ENCODE measurements around the gene OLFML2B. TPM values are rescaled to one million over a fixed set of nuclear protein-coding genes. Genes with fewer than 3 reads are reported as not detected.

OLFML2B gene
- total RNA-seq, 1 donor from 2014 or later: not detected

DNA sequence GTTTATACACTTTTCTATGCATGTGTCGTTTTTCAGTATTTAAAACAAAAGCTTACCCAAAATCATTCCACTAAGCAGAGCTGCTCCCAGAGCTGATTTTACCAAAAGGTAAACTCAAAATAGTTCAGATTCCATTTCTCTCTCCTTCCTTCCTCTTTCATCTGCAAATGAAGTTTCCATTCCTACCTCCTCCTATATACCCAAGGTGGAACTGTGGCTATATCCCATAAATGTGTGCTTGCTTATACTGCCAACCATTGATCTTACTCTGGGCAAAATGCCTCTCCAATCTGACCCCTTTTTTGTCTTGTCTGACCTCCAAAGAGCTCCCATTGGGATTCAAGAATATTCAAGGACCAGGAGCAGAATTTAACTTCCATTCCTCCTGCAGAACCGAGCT is 9.5 kb downstream of the OLFML2B start:
- Mint-ChIP-seq H3K9me3 (peaks cover 10% of the 10 kb centered on the region), H3K4me1 (ENCODE audit: low read depth) (no peaks in the 10 kb centered on the region), H3K4me3 (ENCODE audit: low read depth) (no peak overlapping the region), H3K27me3 (ENCODE audit: low read depth) (peaks cover 13% of the 10 kb centered on the region), H3K36me3 (ENCODE audit: low read depth) (no peaks in the 10 kb centered on the region), H3K27ac (no peak overlapping the region)
- intact Hi-C loops (cut with micrococcal nuclease): no loop called here
- no peak for DNase-seq (ENCODE audit: low spot score)

DNA sequence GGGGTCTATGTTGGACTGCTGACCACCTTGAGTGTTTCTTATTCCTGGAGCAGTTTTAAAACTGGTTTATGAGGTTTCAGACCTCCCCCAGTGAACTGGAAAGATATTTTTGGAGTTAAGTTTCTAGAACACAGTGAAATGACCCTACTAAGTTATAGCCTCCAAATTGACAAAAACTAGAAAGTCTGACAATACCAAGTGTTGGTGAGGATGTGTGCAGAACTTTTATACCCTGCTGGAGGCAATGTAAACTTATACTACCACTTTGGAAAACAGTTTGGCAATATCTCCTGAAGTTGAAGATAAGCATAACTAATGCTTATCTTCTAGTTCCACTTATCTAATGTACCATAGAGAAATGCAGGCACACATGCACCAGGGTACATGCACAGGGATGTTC is 10.4 kb downstream of the OLFML2B start:
- Mint-ChIP-seq H3K27me3 (ENCODE audit: low read depth) (peaks cover 13% of the 10 kb centered on the region), H3K36me3 (ENCODE audit: low read depth) (no peaks in the 10 kb centered on the region), H3K4me3 (ENCODE audit: low read depth) (no peak overlapping the region), H3K27ac (no peak overlapping the region), H3K9me3 (peaks cover 10% of the 10 kb centered on the region), H3K4me1 (ENCODE audit: low read depth) (no peaks in the 10 kb centered on the region)
- no peak for DNase-seq (ENCODE audit: low spot score)
- intact Hi-C loops (cut with micrococcal nuclease): no loop called here

DNA sequence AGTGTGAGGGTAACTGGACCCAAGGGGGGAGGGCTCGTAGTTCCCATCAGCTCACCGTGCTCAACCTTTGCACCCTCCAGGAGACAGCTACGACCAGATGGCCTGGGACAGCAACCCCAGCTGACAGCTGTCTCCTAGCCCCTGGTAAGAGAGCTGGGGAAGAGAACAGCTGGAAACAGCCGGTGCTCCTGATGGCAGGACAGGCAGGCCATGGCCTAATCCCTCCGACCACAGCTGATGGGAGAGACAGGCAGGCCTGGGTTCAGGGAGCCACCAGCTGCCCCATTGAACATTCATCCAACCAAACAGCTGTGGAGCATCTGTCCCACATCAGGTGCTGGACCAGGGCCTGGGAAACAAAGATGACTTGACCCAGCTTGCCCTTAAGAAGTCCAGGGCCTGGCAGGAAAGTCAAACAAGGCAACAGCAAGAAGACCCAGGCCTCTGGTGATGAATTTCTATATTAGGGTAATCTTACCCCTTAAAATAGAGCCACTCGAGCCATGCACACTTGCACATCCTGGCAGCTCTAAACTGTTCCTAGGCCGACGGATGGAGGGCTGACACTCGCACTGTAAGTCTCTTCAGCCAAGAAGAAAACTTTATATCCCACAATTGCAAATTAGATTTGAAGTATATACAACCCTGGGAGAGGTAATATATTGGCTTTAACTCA is 12.2 kb downstream of the OLFML2B start:
- no peak for DNase-seq (ENCODE audit: low spot score)
- Mint-ChIP-seq H3K27me3 (ENCODE audit: low read depth) (peaks cover 10% of the 10 kb centered on the region), H3K4me3 (ENCODE audit: low read depth) (no peak overlapping the region), H3K4me1 (ENCODE audit: low read depth) (no peaks in the 10 kb centered on the region), H3K36me3 (ENCODE audit: low read depth) (no peaks in the 10 kb centered on the region), H3K9me3 (peaks cover 10% of the 10 kb centered on the region), H3K27ac (no peak overlapping the region)
- intact Hi-C loops (cut with micrococcal nuclease): no loop called here

DNA sequence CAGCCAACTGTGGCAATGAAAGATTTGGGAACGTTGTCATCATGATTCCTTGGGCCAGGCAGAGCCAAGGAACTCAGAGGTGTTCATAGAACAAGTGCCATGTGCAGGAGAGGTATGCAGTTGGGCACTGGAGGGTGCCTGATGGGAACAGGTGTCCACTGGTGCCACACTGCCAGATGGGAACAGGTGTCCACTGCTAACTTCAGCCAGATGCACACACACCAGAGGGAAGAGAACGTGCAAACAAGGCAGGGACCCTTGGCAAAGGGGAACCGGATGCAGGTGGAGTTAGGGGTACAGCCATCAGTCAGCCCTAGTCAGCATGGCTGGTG is 13.5 kb downstream of the OLFML2B start:
- H3K36me3 Mint-ChIP-seq (ENCODE audit: low read depth): no peaks in the 10 kb centered on the region
- no peak overlapping the region for H3K4me3 Mint-ChIP-seq (ENCODE audit: low read depth)
- no peak for DNase-seq (ENCODE audit: low spot score)
- peaks cover 10% of the 10 kb centered on the region for H3K9me3 Mint-ChIP-seq
- peaks cover 10% of the 10 kb centered on the region for H3K27me3 Mint-ChIP-seq (ENCODE audit: low read depth)
- H3K4me1 Mint-ChIP-seq (ENCODE audit: low read depth): no peaks in the 10 kb centered on the region
- intact Hi-C loops (cut with micrococcal nuclease): no loop called here
- H3K27ac Mint-ChIP-seq: no peak overlapping the region

DNA sequence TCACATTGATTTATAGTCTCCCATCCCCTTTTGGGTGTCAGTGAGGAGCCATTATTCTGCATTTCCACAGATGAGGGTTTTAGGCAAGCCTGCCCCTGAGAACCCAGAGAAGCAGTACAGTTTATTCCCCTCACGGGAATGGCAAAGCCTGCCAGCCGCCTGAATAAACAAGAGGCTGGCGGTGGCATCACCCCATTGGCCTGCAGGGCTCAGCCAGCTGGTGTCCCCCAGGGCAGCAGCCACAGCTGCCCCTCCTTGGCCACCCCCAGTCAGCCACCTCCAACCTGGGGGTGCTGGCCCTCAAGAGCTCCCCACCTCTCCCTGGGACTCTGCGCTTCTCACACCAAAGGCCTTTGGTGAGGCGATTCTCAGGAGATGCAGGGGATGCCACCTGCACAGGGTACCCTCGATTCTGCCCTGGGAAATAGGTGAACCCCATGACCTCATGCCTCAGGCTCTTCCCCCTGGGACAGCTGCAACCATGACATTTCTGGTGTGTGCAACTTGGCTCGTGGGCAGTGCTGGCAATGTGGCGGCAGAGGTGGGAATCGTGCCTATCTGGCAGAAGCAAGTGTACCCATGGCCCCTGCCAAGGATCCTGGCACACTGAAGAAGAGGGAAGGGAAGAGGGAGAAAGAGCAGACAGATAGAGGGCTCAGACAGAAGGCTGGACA is 14.0 kb downstream of the OLFML2B start:
- H3K36me3 Mint-ChIP-seq (ENCODE audit: low read depth): no peaks in the 10 kb centered on the region
- H3K27ac Mint-ChIP-seq: no peak overlapping the region
- peaks cover 10% of the 10 kb centered on the region for H3K9me3 Mint-ChIP-seq
- intact Hi-C loops (cut with micrococcal nuclease): no loop called here
- H3K4me1 Mint-ChIP-seq (ENCODE audit: low read depth): no peaks in the 10 kb centered on the region
- no peak overlapping the region for H3K4me3 Mint-ChIP-seq (ENCODE audit: low read depth)
- no peak for DNase-seq (ENCODE audit: low spot score)
- H3K27me3 Mint-ChIP-seq (ENCODE audit: low read depth): peaks cover 9% of the 10 kb centered on the region

DNA sequence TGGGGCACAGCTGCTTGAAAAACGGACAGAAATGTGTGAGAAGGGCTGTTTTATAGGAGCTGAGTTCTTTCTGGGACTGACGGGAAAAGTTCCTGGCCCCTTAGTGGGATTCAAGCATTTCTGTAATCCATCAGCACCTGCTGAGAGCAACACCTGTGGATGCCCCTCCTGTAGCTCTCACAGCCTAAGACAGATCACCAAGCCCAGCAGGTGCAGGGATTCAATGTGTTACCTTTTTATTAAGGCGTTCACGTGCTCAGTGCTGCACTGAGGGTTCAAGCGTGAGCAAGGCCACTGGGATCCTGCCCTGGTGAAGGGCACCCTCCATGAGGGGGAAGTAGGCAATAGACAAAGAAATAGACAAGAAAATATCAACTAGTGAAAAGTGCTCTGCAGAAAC is 14.9 kb downstream of the OLFML2B start:
- H3K4me3 Mint-ChIP-seq (ENCODE audit: low read depth): no peak overlapping the region
- no peaks in the 10 kb centered on the region for H3K36me3 Mint-ChIP-seq (ENCODE audit: low read depth)
- no peak overlapping the region for H3K27ac Mint-ChIP-seq
- H3K9me3 Mint-ChIP-seq: peaks cover 8% of the 10 kb centered on the region
- H3K27me3 Mint-ChIP-seq (ENCODE audit: low read depth): peaks cover 4% of the 10 kb centered on the region
- intact Hi-C loops (cut with micrococcal nuclease): no loop called here
- H3K4me1 Mint-ChIP-seq (ENCODE audit: low read depth): peaks cover 3% of the 10 kb centered on the region
- DNase-seq (ENCODE audit: low spot score): no peak

DNA sequence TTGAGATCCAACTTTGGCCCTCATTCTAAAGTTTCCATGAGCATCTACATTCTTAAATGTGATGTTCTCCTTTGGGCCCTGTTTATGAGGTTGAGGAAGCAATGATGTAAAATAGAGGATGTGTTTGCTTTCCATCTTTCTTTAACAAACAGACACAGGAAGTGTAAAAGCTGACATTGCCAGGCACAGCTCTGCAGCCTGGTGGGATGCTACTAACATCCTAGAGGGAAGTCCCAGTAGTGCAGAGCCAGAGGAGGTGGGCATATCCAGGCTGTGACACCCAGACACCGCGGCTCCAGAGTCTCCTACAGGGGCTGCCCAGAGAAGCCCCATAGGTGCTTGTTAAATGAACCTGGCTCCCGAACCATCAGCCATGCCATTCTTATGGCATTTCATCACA is 16.2 kb downstream of the OLFML2B start:
- H3K27ac Mint-ChIP-seq: no peak overlapping the region
- no peaks in the 10 kb centered on the region for H3K36me3 Mint-ChIP-seq (ENCODE audit: low read depth)
- no peak for DNase-seq (ENCODE audit: low spot score)
- peaks cover 6% of the 10 kb centered on the region for H3K27me3 Mint-ChIP-seq (ENCODE audit: low read depth)
- no peak overlapping the region for H3K4me3 Mint-ChIP-seq (ENCODE audit: low read depth)
- H3K4me1 Mint-ChIP-seq (ENCODE audit: low read depth): peaks cover 6% of the 10 kb centered on the region
- intact Hi-C loops (cut with micrococcal nuclease): no loop called here
- no peaks in the 10 kb centered on the region for H3K9me3 Mint-ChIP-seq

DNA sequence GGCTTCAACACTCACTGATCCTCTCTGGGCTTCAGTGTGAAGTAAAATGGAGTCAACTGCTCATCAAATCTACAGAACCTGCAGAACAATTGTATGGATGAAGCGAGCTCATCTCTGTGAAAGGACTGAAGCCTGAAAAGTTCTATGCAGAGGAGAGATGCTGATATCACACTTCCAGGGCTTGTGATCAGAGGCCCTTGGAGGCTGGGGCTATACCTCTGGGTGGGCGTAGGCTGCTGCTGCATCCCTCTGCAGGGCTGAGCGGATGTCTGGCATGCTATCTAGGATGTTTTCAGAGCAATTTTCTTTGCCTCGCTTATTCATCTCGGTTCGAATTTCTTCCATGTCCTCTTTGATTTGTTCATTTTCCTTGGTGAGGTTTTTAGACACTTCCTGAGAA is 17.6 kb downstream of the OLFML2B start:
- H3K27me3 Mint-ChIP-seq (ENCODE audit: low read depth): peaks cover 4% of the 10 kb centered on the region
- no peak for DNase-seq (ENCODE audit: low spot score)
- H3K27ac Mint-ChIP-seq: no peak overlapping the region
- H3K4me3 Mint-ChIP-seq (ENCODE audit: low read depth): no peak overlapping the region
- no peaks in the 10 kb centered on the region for H3K9me3 Mint-ChIP-seq
- H3K36me3 Mint-ChIP-seq (ENCODE audit: low read depth): no peaks in the 10 kb centered on the region
- H3K4me1 Mint-ChIP-seq (ENCODE audit: low read depth): peaks cover 6% of the 10 kb centered on the region
- intact Hi-C loops (cut with micrococcal nuclease): no loop called here

DNA sequence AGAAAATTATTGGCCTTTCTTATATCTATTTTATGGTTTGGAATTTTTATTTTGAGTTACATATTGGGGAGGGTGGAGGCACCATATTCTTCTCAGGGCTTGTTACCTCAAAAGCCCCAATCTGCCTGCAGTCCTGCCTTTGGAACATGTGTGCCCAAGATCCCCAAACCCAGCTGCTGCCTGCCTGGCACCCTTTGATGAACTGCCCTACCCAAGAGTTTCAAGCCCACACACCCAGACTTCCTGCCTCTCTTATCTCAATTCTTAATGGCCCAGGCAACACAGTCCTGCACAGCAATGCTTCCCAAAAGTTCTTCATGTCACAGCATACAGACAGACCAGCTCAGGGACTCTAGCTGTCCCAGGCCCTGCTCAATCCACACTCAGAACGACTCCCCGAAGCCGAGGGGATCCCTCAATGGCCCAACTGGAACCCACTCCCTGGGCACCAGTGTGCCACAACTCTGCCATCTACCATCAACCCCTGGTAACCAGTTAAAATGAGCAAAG is 19.2 kb downstream of the OLFML2B start:
- H3K27ac Mint-ChIP-seq: no peak overlapping the region
- DNase-seq (ENCODE audit: low spot score): no peak
- H3K4me1 Mint-ChIP-seq (ENCODE audit: low read depth): peaks cover 6% of the 10 kb centered on the region
- H3K9me3 Mint-ChIP-seq: no peaks in the 10 kb centered on the region
- intact Hi-C loops (cut with micrococcal nuclease): no loop called here
- H3K27me3 Mint-ChIP-seq (ENCODE audit: low read depth): peaks cover 4% of the 10 kb centered on the region
- H3K4me3 Mint-ChIP-seq (ENCODE audit: low read depth): no peak overlapping the region
- H3K36me3 Mint-ChIP-seq (ENCODE audit: low read depth): no peaks in the 10 kb centered on the region

DNA sequence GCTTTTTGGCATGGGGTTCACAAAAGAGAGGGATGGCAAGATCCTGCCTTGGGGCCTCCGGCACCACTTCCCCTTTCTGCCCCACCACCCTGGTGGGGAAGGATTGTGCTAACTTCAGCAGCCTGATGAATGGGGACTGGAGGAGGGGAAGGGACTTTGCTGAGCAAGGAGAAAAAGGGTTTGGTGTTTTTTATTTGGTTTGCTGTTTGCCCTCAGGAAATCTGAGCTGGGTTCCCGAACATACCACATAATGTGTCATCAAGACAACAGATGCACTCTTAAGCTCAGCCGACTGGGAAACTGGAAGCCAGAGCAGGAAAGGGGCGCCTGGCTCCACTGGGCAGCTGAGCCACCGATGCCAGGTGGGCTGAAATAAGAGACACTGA is 19.8 kb downstream of the OLFML2B start:
- Mint-ChIP-seq H3K4me3 (ENCODE audit: low read depth) (no peak overlapping the region), H3K36me3 (ENCODE audit: low read depth) (no peaks in the 10 kb centered on the region), H3K9me3 (no peaks in the 10 kb centered on the region), H3K27ac (no peak overlapping the region), H3K27me3 (ENCODE audit: low read depth) (peaks cover 4% of the 10 kb centered on the region), H3K4me1 (ENCODE audit: low read depth) (peaks cover 6% of the 10 kb centered on the region)
- DNase-seq (ENCODE audit: low spot score): no peak
- intact Hi-C loops (cut with micrococcal nuclease): no loop called here

DNA sequence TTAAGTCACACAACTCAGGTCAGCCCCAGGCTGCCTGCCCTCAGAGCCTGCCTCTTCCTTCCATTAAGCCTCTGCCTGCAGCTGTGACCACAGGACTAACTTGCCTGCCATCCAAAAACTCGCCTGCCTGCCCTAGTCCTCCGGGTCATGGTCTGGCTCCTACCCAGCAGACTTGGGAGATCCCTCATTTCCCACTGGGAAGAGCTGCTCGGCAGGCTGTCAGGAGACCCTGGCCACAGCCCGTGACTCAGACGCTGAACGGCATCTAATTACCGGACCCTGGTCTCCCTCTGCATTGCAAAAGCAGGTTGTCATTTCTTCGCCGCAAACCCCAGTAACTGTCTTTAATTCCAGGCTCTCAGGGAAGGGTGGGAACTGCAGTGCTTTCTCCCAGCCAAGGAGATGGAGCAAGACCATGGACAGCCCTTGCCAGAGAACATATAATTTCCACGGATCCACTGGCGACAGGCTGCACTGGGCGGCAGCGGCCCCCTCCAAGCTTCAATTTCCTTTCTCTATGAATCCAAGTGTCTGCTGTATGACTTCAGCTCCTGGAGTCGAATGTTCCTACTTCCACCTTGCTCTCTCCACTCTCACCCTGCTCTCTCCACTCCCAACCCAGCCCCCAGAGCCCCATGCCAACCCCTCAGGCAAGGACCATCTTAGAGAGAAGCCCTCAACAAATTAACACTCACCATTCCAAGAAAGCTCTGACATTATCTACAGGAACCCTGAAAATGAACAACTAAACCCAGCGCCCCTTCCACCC is 20.4 kb downstream of the OLFML2B start:
- Mint-ChIP-seq H3K9me3 (no peaks in the 10 kb centered on the region), H3K27ac (no peak overlapping the region), H3K4me1 (ENCODE audit: low read depth) (peaks cover 6% of the 10 kb centered on the region), H3K27me3 (ENCODE audit: low read depth) (peaks cover 4% of the 10 kb centered on the region), H3K36me3 (ENCODE audit: low read depth) (no peaks in the 10 kb centered on the region), H3K4me3 (ENCODE audit: low read depth) (no peak overlapping the region)
- no peak for DNase-seq (ENCODE audit: low spot score)
- intact Hi-C loops (cut with micrococcal nuclease): no loop called here

DNA sequence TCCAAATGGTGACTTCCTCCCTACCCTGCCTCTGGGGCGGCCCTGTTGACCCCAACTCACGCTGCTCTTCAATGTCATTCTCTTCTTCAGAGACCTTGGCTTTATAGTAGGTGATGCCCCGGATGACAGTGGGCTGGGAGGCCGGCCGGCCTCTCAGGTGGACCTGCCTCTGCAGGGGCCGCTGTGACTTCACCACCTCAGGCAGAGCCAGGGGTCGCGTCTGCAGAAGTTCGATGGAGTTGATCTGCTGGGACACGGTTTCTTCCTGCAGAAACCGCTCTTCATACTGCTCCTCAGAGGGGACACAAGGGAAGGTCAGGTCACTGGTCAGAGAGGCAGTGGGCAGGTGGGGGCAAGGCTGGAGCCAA is 23.6 kb downstream of the OLFML2B start:
- peaks cover 2% of the 10 kb centered on the region for H3K27me3 Mint-ChIP-seq (ENCODE audit: low read depth)
- intact Hi-C loops (cut with micrococcal nuclease): no loop called here
- H3K9me3 Mint-ChIP-seq: no peaks in the 10 kb centered on the region
- H3K4me1 Mint-ChIP-seq (ENCODE audit: low read depth): peaks cover 6% of the 10 kb centered on the region
- no peaks in the 10 kb centered on the region for H3K36me3 Mint-ChIP-seq (ENCODE audit: low read depth)
- H3K27ac Mint-ChIP-seq: no peak overlapping the region
- DNase-seq (ENCODE audit: low spot score): no peak
- no peak overlapping the region for H3K4me3 Mint-ChIP-seq (ENCODE audit: low read depth)
